ENCODE data around the gene WDR5. TPM values are rescaled to one million over a fixed set of nuclear protein-coding genes. Genes with fewer than 3 reads are reported as not detected.

WDR5 gene
- total and polyA plus RNA-seq, 12 donors: 14.0 to 22.5 (median 17.8) TPM

- 60 to 66% methylated on average over 16 of the region's 16 CpGs for WGBS, 2 donors
- TF ChIP-seq CTCF (IDR thresholded peaks at IDR 0.05): no peak
- no peak overlapping the region for H3K4me3 ChIP-seq
- peaks cover 0 to 9% (median 3%) of the 10 kb centered on the region in 9 donors for H3K4me1 ChIP-seq
- ATAC-seq (no peak), DNase-seq (no peak)
- no peaks in the 10 kb centered on the region for H3K9me3 ChIP-seq
- intact Hi-C loops (cut with DNase I): no loop called here
- no peak overlapping the region for H3K27ac ChIP-seq
- H3K36me3 ChIP-seq: no peaks in the 10 kb centered on the region
- H3K27me3 ChIP-seq: no peaks in the 10 kb centered on the region
Observed at GRCh38 chr9:134125413-134126095, 10.3 kb upstream of the WDR5 start.

- no peak overlapping the region for H3K4me3 ChIP-seq
- intact Hi-C loops (cut with DNase I): no loop called here
- H3K27me3 ChIP-seq: no peaks in the 10 kb centered on the region
- no peak for ATAC-seq
- DNase-seq: no peak
- no peaks in the 10 kb centered on the region for H3K9me3 ChIP-seq
- no peaks in the 10 kb centered on the region for H3K36me3 ChIP-seq
- H3K27ac ChIP-seq: no peak overlapping the region
- 72 to 85% methylated on average over 14 of the region's 14 CpGs for WGBS, 2 donors
- TF ChIP-seq CTCF (IDR thresholded peaks at IDR 0.05): no peak
- H3K4me1 ChIP-seq: peaks cover 0 to 17% (median 8%) of the 10 kb centered on the region in 9 donors
Observed at GRCh38 chr9:134126373-134126772, 9.5 kb upstream of the WDR5 start.

- no peaks in the 10 kb centered on the region for H3K36me3 ChIP-seq
- peaks cover 0 to 23% (median 12%) of the 10 kb centered on the region in 9 donors for H3K4me1 ChIP-seq
- H3K4me3 ChIP-seq: no peak overlapping the region
- no peak for ATAC-seq
- H3K9me3 ChIP-seq: no peaks in the 10 kb centered on the region
- no peak overlapping the region for H3K27ac ChIP-seq
- 80 to 88% methylated on average over 13 of the region's 13 CpGs for WGBS, 2 donors
- TF ChIP-seq CTCF (IDR thresholded peaks at IDR 0.05): no peak
- intact Hi-C loops (cut with DNase I): no loop called here
- no peak for DNase-seq
- no peaks in the 10 kb centered on the region for H3K27me3 ChIP-seq
Observed at GRCh38 chr9:134127065-134127580, 8.8 kb upstream of the WDR5 start.

- H3K36me3 ChIP-seq: no peaks in the 10 kb centered on the region
- no peaks in the 10 kb centered on the region for H3K27me3 ChIP-seq
- no peak overlapping the region for H3K27ac ChIP-seq
- ATAC-seq (no peak), DNase-seq (no peak)
- H3K9me3 ChIP-seq: no peaks in the 10 kb centered on the region
- no peak for TF ChIP-seq CTCF (IDR thresholded peaks at IDR 0.05)
- intact Hi-C loops (cut with DNase I): no loop called here
- H3K4me3 ChIP-seq: no peak overlapping the region
- 81 to 94% methylated on average over 12 of the region's 12 CpGs for WGBS, 2 donors
- peaks cover 0 to 23% (median 12%) of the 10 kb centered on the region in 9 donors for H3K4me1 ChIP-seq
Observed at GRCh38 chr9:134127616-134128015, 8.3 kb upstream of the WDR5 start.

Data from heart right ventricle (tissue), 16 donors.